ENCODE measurements around the gene MTMR1.

Gene MTMR1

GRCh38 chrX:150697641-150698040 lies 4.4 kb downstream of the MTMR1 start:
- DNase-seq: no peak

DNA sequence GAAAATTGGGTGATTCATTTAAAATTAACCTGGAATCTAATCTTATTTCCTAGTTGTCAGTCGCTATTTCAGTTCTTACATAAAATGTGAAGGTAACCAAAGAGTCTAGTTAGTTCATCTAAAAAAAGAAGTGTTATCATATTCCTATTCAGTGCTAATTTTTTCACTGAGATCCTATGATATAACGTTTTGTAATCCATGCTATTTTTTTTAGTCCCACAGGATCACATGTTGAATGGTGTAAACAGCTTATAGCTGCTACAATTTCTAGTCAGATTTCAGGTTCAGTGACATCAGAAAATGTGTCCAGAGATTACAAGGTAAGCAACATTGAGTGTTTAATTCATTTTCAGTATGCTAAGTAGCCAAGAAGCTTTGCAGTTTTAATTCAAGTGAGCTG lies 5.8 kb downstream of the MTMR1 start:
- no peak for DNase-seq

- DNase-seq: no peak
These were observed 6.9 kb downstream of the MTMR1 start for GRCh38 chrX:150700107-150700506.

DNA sequence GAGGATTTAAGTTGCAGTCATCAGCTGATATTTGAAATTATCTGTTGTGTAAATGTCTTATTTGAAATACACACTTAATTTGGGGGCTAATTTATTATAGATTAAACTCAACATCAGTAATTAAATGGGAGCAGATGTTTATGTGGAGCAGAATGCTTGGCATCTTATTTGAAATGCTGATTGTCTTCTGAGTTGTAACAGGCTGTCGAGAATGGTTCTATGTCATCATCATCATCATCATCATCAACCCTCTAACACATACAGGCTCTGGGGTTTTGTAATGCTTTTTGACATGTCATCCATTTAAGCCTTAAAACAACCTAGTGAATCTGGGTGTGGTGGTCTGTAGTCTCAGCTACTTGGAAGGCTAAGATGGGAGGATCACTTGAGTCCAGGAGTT lies 8.2 kb downstream of the MTMR1 start:
- DNase-seq: no peak

DNA sequence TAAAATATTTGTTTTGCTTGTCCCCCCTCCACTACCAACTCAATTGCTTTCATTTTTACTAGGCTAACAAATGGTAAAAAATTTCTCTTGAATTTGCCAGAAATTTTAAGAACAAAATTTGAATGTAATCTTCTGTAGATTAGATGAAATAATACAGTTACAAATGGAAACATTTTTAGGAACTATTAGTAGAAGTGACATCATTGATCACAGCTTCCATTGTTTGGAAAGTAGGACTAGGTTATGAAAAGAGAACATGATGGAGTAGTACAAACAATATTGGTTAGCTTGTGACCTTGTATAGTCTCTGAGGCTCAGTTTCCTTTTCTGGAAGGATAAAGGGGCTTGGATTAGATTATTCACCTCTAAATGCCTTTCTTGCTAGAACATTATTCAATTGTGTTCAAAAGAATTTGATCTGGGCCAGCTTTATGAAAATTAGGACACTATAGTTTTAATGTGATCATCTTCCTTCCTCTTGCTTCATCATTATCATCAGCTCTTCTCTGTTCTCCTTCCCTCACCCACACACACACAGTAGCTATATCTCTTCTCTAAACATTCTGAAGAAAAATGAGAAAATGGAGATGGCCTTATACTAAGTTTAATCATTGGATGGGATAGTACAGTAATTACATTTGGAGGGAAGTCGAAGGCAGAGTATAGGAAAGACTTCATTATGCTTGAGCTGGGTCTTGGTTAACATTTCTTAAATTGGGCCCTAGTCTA lies 9.9 kb downstream of the MTMR1 start:
- no peak for DNase-seq

- no peak for DNase-seq
These were observed 10.4 kb downstream of the MTMR1 start for GRCh38 chrX:150703695-150703974.

DNA sequence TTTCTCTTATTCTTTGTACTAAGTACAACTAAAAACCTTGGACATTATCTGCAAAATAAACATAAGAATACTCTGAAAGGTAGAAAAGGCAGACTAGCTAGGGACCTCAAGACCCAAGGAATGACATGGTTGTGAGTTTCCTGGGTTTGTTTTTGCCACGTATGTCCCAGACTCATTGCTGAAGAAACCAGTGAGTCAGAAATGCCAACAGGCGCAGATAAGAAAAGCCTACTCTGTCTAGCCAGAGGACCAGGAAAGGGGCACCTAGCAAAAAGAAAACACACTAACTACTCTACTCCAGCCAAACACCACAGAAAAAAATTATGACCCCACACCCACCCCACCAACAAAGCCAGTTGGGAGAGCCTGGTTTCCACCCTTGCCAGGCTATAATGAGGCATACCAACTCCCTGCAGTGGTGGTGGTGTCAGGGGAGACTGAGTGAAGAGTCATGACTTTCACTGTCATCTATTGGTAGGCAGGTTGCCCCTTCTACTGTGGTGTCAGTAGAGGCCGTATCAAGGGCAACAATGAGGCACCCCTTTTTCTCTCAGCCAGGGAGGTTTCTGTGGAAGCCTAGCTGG lies 10.9 kb downstream of the MTMR1 start:
- DNase-seq: no peak

GRCh38 chrX:150712619-150713018 lies 19.4 kb downstream of the MTMR1 start:
- no peak for DNase-seq

- DNase-seq: no peak
These were observed 22.0 kb downstream of the MTMR1 start for GRCh38 chrX:150715184-150715583.

DNA sequence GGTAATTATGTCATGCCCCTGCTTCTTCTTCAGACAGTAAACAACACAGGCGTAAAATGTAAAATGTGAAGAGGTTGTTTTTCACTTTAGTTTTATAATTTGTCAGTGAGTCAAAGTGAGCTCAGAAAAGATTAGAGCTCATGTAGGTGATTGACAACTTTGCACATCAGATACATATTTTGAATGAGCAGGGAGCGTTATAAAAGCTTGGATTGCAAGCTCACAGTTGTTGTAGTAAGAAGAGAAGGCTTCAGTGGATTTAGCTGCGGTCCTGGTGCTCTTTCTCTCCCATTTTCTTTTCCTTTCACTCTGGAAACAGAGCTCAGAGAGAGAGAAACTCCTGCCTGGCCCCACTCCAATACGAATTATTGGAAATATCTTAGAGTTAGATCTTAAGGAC lies 26.4 kb downstream of the MTMR1 start:
- DNase-seq: no peak

DNA sequence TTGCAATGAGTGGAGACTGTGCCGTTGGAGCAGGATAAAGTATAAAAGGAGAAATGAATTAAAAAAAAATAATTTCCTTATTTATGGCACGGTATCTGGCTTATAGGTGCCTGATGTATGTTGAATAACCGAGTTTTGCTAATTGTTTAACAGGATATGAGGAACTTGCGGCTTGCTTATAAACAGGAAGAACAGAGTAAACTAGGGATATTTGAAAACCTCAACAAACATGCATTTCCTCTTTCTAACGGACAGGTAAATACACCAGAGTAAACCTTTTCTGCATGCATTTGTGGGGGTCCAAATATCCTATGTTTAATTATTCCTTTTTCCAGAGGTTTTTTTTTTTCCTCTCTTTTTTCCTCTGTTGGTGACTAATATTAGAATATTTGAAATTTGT lies 36.8 kb downstream of the MTMR1 start:
- DNase-seq: no peak

- no peak for DNase-seq
These were observed 37.5 kb downstream of the MTMR1 start for GRCh38 chrX:150730719-150731118.

- DNase-seq: no peak
These were observed 38.6 kb downstream of the MTMR1 start for GRCh38 chrX:150731795-150732194.

DNA sequence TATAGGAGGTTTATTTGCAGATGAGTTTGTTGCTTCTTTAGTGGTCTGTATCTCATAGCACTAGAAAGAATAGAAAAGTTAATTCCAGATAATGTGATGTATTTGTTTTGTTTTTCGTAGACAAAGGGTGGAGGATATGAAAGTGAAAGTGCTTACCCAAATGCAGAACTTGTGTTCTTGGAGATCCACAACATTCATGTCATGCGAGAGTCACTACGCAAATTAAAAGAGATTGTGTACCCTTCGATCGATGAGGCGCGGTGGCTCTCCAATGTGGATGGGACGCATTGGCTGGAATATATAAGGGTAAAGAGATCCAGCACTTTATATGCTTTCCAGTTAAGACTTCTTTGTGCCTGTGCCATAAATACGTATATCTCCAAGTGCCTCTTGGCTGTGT lies 43.3 kb downstream of the MTMR1 start:
- no peak for DNase-seq

GRCh38 chrX:150752124-150752523 lies 58.9 kb downstream of the MTMR1 start:
- no peak for DNase-seq

DNA sequence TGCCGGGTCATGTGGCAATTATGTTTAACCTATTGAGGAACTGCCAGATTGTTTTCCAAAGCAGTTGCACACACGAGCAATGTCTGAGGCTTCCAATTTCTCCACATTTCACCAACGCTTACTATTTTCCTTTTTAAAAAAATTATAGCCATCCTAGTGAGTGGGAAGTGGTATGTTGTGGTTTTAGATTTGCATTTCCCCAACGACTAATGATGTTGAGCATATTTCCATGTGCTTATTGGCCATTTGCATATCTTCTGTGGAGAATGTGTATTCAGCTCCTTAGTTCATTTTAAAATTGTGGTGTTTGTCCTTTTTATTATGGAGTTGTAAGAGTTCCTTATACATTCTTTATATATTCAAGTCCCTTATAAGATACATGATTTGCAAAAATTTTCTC lies 60.2 kb downstream of the MTMR1 start:
- no peak for DNase-seq

DNA sequence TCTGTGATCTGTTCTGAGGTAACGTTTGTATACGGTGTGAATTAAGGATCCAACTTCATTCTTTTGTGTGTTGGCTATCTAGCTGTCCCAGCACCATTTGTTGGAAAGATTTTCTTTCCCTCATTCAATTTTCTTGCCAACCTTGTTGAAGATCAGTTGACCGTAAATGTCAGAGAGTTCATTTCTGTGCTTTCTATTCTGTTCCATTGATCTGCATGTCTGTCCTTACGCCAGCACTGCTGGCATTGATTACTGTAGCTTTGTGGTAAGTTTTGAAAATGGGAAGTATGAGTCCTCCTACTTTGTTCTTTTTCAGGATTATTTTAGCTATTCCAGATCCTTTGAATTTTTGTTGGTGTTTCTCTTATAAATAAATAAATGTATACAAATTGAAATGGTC lies 60.8 kb downstream of the MTMR1 start:
- no peak for DNase-seq

DNA sequence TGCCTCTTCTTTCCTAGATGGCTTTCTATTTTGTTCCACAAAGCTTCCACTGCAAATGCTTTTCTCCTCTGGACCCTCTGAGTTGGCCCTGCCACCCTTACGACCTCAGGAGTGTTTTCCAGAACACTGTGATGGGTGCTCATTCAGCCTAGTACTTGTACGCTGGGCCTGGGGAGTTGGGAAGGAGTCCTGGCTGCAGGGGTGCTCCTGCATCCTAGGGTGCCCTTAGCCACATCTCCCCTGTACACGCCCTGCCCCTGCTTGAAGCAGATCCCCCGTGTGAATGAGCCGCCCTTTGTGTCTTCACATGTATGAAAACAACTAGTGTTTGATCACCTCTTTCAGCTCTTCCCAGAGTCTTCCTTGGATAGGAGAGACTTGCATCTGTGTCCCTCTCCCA lies 64.2 kb downstream of the MTMR1 start:
- no peak for DNase-seq

- no peak for DNase-seq
These were observed 66.6 kb downstream of the MTMR1 start for GRCh38 chrX:150759568-150760416.

- DNase-seq: no peak
These were observed 68.1 kb downstream of the MTMR1 start for GRCh38 chrX:150761176-150761818.

GRCh38 chrX:150761819-150762216 lies 68.6 kb downstream of the MTMR1 start:
- DNase-seq: no peak

DNA sequence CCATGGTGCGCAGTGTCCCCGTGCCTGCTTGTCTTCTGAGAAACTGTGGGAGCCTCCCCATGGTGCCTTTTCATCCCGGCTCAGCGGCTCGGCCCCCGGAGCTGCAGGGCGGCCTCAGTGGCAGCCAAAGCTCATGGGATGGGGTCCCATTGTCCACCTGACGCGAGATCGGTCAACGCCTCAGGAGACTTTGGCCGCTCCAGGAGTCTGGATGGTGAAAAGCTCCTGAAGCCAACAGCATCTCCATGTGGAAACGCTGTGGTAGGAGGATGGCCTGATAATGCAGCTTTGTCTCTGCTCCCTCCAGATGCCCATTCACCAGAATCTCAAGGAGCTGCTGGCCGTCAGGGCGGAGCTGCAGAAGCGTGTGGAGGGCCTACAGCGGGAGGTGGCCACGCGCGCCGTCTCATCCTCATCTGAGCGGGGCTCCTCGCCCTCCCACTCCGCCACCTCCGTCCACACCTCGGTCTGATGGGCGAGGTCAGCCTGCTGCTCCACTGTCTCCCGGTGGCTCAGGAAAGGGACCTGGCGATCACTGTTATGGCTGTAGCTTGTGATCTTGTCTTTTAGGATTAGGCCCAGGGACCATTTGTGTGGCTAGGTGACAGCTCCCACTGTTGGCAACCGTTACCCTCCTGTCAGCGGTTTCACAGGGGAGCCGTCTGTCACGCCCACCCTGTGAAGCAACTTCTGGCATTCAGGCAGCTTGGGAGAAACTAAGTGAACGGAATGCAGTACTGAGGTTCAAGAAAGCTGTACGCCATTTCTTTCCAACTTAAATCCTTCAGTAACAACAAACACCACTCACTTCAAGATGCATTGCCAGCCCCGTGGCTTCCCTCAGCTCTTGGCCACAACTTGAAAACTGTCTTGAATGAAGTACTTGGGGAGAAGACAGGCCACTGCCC lies 69.3 kb downstream of the MTMR1 start:
- DNase-seq: no peak

DNA sequence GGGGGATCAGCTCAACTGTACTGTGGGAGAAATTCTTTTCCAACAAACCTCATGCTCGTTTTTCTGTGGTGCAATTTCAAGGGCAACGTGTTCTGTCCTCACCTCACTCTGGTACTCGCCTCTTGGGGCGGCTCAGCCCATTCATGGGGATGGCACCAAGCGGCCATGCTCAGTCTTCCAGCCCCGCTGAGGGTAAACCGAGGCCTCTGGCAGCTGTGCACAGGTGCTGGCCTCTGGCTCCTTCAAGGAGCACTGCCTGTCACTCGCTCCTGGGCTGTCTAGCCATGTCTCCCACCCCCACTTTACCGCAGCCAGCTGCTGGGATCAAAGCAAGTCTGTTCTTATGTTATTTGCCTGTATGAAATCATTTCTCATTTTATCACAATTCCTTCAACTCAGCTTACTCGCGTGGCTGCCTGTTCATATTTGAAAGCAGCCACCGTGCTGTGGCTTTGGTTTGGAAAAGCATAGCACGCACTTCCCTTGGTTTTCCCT lies 70.2 kb downstream of the MTMR1 start:
- no peak for DNase-seq

Data from NCI-H2171 (cell line).